SW480 (cell line): Measurements from ENCODE around the gene HSPA8.
"Not testable (repeated sequence)": the region's sequence is repeated elsewhere in the genome, so short reads cannot be mapped to it uniquely, and the experiment has no call there.

Experiments used
- DNase-seq: peaks from one replicate; pipeline ENCODE4 v3.0.0-alpha.2; 2016; ENCODE audit warnings: low spot score

The HSPA8 gene

DNA sequence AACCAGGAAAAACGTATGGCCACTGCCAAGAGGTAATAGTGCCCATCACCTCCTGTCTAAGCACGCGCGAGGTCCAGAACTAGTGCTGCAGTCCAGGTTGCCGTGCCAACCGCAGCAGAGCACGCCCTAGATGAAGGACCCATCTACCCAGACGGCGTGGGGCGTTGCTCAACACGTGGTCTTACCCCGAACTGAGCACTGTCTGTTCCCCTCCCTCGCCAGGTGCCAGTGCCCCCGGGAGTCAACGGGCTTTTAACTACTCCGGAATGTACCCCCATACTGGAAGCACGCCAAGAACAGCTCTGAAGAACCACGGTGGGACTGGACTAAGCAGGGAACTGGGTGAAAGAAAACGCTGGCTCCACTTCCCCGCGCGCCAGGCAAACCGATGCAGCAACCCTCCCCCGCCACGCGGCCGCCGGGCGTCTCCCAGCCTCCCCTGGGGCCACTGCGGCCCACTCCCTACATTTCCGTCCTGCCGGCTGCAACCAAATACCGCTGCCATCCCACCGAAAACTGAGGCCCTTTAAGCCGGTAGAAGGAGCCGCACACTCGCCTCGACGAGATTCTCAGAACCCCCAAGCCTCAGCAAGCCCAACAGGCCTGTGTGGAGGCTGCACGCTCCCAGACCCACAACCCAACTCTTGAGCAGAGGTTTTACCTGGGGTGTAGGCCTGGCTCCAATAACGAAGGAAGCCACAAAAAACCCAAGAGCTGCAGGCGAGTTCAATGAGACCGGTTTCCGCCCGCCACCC, at the start of gene HSPA8:
TSS of gene HSPA8 (minus strand) at position 734 of the 755 bp plus-strand sequence. CDS start 812 bp downstream, outside the sequence.
- DNase-seq: peak; percentile 66

DNA sequence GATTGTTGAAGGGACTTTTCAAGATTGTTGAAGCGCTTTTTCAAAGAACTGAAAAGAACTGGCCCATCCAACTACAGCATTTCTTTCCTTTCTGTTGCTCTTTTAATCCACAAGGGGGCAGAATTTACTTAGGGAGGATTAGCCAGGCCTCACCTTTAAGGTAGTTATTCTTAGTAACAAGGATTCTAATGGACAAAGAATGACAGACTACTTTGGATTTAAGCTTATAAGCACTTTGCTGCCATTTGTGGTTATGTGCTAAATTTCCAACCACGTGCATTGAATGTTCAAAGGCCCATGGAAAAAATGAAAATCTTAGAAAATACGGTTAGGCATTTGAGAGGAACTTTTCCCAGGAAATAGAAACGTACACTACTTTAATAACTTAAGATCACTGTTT, 49.5 kb upstream of the HSPA8 start:
- peak; percentile 76 for DNase-seq

- DNase-seq: no peak
These were observed 48.5 kb upstream of the HSPA8 start for GRCh38 chr11:123110397-123110796.

DNA sequence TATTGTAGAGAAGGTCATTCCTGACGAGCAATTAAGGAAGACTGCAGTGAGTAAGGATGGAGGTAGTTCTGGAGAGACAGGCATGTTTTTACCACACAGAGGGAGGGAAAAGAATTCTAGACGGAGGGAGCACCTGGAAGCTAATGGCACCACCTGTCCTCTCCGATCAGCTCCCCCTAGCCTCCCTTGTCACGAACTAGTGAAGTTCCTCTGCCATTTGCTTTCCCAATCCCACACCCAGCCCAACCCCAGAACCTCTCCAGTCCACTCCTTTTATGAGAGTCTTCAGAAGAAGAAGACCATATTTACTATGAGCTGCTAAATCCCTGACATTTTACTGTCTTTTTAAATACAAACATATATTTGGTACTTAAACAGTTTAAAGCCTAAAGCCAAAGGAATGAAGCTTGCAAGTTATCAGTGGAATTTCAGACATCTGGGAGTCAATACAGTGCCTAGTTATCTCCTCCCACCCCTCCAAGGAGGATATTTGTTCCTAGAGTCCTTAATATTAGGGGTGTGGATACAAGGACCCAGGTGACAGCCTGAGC, 46.1 kb upstream of the HSPA8 start:
- DNase-seq: no peak

DNA sequence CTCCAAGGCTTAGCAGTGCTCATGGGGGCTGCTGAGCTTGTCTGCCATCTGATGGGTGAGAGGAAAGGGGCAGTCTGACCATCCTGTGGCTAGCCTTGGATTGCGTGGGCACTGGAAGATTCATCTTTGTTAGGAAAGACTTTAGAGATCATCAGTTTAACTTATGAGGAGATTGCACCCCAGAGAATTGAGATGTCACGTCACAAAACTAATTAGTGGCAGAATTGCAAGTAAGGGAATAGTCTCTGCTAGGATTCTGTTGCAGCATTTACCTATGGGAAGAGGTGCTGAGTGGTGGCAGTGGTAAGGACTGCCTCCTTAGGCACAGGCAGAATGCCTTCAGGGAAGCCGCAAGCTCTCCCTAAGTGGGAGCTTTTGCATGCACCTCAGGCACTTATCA, 42.8 kb upstream of the HSPA8 start:
- no peak for DNase-seq

- peak; percentile 66 for DNase-seq
These were observed 41.5 kb upstream of the HSPA8 start for GRCh38 chr11:123103326-123103980.

- no peak for DNase-seq
These were observed 38.6 kb upstream of the HSPA8 start for GRCh38 chr11:123100379-123101085.

GRCh38 chr11:123098990-123099389, 37.1 kb upstream of the HSPA8 start:
- no peak for DNase-seq

- no peak for DNase-seq
These were observed 31.8 kb upstream of the HSPA8 start for GRCh38 chr11:123093739-123094138.

DNA sequence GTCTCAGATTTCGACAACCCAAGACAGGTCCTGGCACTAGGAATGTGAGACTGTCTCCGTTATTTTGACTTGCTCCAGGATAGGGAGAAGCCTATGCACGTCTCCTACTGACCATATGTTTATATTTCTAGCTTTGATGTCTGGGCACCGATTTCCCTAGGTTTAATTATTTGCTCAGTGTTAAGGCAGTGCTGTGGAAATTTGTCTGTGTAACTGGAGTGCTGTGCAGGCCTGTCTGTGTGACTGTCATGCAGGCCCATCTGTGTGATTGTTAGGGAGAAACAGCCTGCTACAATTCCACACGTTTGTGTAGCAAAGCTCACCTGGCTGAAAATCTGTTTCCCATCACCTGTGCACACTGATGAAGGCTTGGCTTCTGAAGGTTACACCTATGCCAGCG, 29.6 kb upstream of the HSPA8 start:
- no peak for DNase-seq

GRCh38 chr11:123090168-123090567, 28.2 kb upstream of the HSPA8 start:
- not testable (repeated sequence) for DNase-seq

GRCh38 chr11:123088896-123089295, 27.0 kb upstream of the HSPA8 start:
- DNase-seq: not testable (repeated sequence)

GRCh38 chr11:123087657-123088056, 25.7 kb upstream of the HSPA8 start:
- DNase-seq: not testable (repeated sequence)

DNA sequence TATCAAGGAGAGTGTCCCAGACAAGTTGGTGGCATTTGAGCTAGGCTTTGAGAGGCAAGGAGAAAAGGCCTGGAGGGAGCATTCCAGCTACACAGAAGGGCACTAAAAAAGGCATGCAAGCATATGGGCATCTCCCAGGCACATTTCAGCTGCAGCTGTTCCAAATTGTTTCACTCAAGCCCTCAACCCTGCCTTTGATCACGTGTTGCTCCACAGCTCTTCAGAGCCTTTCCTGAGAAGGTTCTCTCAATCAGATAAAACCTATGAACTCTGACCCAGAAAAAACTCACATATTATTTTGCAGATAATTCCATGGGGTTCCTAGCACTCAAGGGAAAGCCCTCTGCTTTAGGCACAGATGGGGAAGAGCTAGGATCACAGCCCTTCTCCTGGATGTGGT, 24.4 kb upstream of the HSPA8 start:
- no peak for DNase-seq

DNA sequence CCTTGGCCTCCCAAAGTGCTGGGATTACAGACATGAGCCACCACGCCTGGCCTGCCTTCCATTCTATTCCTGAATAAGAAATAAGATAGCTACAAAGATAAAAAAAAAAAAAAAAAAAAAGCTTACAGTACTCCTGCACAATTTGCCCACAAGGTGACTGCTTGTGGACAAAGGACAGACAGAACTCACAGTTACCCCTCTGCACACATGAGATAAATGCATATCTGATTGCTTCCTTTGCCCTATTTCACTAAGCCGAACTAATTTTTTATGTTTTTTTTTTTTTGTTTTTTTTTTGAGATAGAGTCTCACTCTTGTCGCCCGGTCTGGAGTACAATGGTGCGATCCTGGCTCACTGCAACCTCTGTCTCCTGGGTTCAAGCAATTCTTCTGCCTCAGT, 23.6 kb upstream of the HSPA8 start:
- no peak for DNase-seq

DNA sequence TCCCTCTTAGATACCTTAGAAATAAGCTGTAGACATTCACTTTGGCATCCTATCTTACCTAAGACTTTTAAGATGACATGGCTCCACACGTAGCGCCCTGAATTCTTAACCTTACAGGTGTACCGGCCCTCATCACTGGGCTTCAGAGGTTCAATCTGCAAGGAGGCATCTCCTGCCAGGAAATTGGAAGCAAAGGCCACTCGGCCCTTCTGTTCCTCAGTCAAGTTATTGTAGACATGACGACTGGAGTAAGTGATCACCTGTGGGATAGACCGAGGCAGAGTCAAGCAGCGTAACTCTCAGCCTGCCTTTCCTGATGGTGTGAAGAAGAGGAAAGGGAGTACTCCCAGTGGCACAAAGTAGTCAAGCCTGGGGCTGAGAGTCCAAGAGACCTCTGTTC, 22.5 kb upstream of the HSPA8 start:
- no peak for DNase-seq

DNA sequence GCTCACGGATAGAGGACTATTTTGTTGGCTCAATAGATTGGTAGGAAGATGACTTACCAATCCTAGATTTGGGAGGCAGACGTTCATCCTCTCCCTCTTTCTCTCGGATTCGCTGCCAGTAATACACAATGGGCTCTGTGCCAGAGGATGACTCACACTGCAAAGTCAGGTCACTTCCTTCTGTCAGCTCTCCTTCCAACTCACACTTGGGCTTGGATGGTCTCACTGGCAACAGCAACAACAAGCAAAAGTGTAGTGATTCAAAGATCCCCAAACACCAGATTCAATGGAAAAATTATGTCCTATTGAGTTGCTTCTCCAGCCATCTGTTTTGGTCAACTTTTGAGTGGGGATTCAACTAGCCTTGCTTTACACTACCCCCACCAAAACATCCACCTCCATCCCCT, 21.7 kb upstream of the HSPA8 start:
- peak; percentile 80 for DNase-seq

- DNase-seq: no peak
These were observed 21.0 kb upstream of the HSPA8 start for GRCh38 chr11:123082977-123083376.

DNA sequence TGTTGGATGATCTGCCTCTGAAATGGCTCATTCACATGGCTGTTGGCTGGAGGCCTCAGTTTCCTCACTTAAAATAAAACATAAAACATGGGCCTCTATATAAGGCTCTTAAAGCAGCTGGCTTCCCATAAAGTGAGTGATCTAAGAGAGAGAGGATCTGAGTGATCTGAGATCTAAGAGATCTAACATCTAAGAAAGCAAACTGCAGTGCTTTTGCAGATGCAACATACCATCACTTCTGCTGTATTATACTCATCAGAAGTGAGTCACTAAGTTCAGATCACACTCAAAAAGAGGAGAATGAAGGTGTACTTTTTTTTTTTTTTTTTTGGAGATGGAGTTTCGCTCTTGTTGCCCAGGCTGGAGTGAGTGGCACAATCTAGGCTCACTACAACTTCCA, 18.1 kb upstream of the HSPA8 start:
- no peak for DNase-seq

DNA sequence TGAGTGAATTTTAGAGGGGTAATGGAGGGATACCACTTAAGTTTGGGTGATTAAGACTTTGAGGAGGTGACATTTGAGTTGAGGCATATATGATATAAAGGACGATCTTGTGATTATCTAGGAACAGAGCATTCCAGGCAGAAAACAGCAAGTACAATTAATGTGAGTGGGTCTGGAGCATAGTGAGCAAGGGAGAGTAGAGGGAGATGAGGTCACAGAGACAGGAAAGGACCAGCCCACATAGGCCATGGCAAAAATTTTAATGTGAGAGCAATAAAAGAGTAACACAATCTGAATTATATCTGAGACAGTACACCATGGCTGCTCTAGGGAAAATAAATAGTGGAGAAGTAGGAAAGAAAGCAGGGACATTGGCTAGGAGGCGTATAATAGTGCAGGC, 14.5 kb upstream of the HSPA8 start:
- DNase-seq: no peak

- DNase-seq: no peak
These were observed 11.6 kb upstream of the HSPA8 start for GRCh38 chr11:123073343-123074057.

DNA sequence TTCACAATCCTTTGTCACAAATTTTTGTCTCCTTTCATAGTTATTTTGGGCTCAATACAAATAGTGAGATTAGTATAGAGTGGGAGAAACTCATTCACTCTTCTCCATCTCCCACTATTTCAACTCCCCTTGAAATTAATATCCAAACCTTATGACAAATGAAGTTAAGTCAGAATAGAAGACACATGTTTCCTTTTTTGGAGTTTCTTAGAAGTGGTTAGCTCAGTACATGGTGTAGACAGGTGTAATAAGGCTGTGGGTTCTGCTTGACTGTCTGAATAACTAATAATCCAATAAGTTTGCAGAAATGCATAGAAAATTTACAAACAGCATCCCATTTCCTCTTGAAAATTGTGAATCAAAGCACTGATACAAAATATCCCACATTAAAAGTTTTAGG, 10.8 kb upstream of the HSPA8 start:
- DNase-seq: no peak
